ENCODE measurements around the gene KREMEN1. TPM values are rescaled to one million over a fixed set of nuclear protein-coding genes. Genes with fewer than 3 reads are reported as not detected.

KREMEN1 gene
- total RNA-seq, 4 donors from 2014 or later, result 7.6 to 15.9 (median 8.9) TPM

DNA sequence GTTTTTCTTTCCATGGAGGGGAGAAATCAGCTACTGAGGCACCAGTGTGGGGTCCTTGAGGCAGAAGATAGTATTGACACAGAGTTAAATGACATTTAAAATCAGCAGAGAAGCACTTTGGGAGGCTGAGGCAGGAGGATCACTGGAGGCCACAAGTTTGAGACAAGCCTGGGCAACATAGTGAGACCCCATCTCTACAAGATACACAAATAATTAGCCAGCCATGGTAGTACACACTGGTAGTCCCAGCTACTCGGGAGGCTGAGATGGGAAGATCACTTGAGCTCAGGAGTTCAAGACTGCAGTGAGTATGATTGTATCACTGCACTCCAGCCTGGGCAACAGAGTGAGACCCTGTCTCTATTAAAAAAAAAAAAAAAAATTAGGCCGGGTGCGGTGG, 38.1 kb downstream of the KREMEN1 start:
- TF ChIP-seq, protein P1, sequence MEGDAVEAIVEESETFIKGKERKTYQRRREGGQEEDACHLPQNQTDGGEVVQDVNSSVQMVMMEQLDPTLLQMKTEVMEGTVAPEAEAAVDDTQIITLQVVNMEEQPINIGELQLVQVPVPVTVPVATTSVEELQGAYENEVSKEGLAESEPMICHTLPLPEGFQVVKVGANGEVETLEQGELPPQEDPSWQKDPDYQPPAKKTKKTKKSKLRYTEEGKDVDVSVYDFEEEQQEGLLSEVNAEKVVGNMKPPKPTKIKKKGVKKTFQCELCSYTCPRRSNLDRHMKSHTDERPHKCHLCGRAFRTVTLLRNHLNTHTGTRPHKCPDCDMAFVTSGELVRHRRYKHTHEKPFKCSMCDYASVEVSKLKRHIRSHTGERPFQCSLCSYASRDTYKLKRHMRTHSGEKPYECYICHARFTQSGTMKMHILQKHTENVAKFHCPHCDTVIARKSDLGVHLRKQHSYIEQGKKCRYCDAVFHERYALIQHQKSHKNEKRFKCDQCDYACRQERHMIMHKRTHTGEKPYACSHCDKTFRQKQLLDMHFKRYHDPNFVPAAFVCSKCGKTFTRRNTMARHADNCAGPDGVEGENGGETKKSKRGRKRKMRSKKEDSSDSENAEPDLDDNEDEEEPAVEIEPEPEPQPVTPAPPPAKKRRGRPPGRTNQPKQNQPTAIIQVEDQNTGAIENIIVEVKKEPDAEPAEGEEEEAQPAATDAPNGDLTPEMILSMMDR (IDR thresholded peaks at IDR 0.05; ENCODE audit: low read depth), result no peak

DNA sequence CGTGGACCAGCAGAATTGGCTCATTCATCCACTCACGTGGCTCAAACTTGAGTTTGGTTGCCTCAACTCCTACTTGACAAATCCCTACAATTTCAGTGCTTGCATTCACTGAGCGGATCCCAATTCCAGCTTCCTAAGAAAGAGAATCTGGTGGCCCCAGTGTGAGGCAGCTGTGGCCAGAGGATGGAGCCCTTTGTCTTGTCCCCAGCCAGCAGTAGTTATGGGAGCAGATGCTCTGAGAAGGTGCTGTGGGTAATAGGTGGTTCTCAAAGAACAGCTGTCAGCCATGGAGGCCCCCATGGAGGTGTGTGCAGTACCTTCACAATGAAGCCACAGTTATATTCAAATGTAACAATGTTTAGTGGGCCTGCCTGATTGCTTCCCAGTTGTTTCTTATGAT, 39.3 kb downstream of the KREMEN1 start:
- TF ChIP-seq, protein P1 (IDR thresholded peaks at IDR 0.05; ENCODE audit: low read depth), result no peak

DNA sequence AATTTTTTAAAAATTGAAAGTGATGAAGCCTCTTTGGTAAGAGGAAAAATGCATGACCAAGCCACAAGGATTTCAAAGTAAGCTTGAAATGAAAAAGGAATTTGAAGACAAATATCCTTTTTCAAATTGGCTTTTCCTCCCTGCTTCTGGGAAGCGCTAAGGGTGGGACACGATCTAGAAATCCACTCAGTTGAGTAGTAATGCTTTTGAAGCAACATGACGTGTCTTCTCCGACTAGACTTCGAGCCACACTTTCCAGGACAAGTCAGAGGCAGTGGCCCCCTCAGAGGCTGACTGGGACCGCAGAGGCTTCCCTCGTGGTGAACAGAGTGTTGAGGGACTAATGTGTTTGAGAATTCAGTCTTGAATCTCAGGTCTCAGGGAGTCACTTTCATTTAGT, 39.8 kb downstream of the KREMEN1 start:
- TF ChIP-seq, protein P1 (IDR thresholded peaks at IDR 0.05; ENCODE audit: low read depth), result no peak

DNA sequence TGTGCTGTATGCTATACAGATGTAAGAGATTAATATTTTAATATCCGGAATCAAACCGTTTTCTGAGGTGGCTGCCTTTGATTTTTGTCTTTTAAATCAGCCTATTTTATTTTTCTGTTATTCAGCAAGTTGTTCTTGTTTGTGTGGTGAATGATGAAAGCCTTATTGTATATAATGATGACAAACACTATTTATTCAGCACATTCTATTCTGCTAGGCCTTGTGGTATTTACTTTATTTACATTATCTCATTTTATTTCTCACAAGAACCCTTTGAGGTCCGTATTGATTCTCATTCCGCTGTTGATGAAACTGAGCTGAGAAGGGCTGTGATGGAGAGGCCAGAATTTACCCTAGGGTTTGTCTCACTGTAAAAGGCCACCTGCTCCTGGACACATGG, 40.5 kb downstream of the KREMEN1 start:
- TF ChIP-seq, protein P1 (IDR thresholded peaks at IDR 0.05; ENCODE audit: low read depth), result no peak

DNA sequence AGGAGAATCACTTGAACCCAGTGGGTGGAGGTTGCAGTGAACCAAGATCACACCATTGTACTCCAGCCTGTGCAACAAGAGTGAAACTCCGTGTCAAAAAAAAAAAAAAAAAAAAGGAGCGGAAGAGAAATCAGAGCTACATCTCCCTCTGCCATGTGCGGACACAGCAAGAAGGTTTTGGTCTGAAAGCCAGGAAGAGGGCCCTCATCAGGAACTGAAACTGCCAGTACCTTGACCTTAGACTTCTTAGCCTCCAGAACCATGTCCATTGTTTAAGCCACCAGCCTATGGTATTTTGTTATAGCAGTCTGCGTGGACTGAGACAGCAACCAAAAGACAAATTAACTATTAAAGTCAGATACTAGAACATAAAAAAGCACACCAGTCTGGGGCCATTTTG, 41.6 kb downstream of the KREMEN1 start:
- TF ChIP-seq, protein P1 (IDR thresholded peaks at IDR 0.05; ENCODE audit: low read depth), result no peak

DNA sequence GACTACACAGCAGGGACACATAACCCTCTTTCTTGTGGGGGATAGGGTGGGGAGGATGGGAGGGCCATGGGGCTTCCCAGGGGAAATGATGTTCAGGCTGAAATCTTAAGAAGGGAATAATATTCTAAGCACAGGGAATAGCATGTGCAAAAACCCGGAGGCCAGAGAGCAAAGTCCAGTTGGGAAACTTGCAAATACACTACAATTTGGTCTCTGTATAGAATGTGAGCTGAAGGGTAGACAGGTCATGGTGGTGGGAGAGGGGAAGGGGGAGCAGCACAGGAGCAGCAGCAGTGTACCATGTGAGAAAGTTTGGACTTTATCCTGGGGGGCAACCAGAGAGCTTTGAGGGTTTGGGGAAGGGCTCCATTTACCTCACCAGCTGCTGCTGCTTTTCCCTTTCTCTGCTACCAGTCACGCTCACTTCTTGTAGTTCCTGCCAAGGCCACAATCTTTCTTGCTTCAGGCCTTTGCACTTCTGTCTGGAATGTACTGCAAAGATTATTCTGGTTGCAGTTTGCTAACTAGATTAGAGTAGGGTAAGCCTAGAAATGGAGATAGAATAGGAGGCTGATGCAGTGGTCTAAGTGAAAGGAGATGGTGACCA, 43.0 kb downstream of the KREMEN1 start:
- TF ChIP-seq, protein P1 (IDR thresholded peaks at IDR 0.05; ENCODE audit: low read depth), result no peak

DNA sequence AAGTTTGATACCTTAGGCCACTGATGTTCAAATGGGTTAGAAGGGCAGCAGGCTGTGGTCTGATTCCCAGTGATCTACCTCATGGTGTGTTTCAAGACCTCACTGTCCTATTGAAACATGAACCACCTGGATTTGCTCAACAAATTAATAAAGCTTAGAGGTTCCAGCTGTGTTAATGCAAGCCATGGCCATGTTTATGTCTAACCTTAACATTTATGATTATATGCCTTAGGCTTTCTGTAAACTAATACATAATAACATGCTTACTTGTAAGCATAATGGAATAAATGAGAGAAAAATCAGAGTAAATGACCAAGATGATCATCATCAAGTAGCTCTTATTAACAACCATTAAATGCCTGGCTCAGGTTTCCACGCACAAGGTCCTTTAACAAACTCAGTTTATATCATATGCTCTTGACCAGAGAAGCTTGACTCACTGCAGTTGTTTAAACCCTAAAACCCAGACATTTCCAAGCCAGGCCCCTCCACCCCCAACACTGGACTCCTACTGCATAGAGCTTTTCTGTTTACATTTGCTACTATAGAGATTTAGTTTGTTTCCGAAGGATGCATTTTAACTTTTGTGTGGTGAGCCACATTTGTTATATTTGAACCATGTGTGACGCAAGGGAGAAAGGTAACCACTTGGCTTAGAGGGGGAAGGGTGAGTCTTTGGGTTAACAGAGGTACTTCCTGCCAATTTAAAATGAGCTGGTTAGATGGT, 43.7 kb downstream of the KREMEN1 start:
- TF ChIP-seq, protein P1 (IDR thresholded peaks at IDR 0.05; ENCODE audit: low read depth), result no peak
